DOHH2 (cell line): ENCODE data around the gene TFAM.

Source experiments
- H3F3A ChIP-seq: fragments of 200-600 bp; sonication (generic), shearing (Covaris generic); 2 replicates; pipeline ENCODE4 v1.6.0; 2016; ENCODE audit warnings: antibody characterized with exemption, mild to moderate bottlenecking; ENCODE audit not compliant: control insufficient read depth, insufficient read depth
- H3K27ac ChIP-seq: fragments of 200-600 bp; sonication (generic); 2 replicates; pipeline ENCODE4 v1.5.1; 2014; ENCODE audit warnings: low read depth, mild to moderate bottlenecking, low read length, moderate library complexity
- H3K27me3 ChIP-seq: fragments of 200-600 bp; sonication (generic); 2 replicates; pipeline ENCODE4 v1.6.1; 2014; ENCODE audit warnings: mild to moderate bottlenecking, low read length, mixed read lengths; ENCODE audit not compliant: control insufficient read depth
- H3K36me3 ChIP-seq: fragments of 200-600 bp; sonication (generic); 2 replicates; pipeline ENCODE4 v1.6.1; 2014; ENCODE audit warnings: mild to moderate bottlenecking, low read length, moderate library complexity, mixed read lengths; ENCODE audit not compliant: control insufficient read depth
- H3K4me1 ChIP-seq: fragments of 200-600 bp; sonication (generic); 2 replicates; pipeline ENCODE4 v1.6.1; 2014; ENCODE audit warnings: mild to moderate bottlenecking, low read length, mixed read lengths; ENCODE audit not compliant: control insufficient read depth
- H3K4me2 ChIP-seq: fragments of 200-600 bp; sonication (generic); 2 replicates; pipeline ENCODE4 v1.6.0; 2014; ENCODE audit warnings: mild to moderate bottlenecking, low read length, moderate library complexity
- H3K4me3 ChIP-seq: fragments of 200-600 bp; sonication (generic); 2 replicates; pipeline ENCODE4 v1.5.1; 2014; ENCODE audit warnings: mild to moderate bottlenecking, low read length, mixed read lengths
- H3K79me2 ChIP-seq: fragments of 200-600 bp; sonication (generic); 2 replicates; pipeline ENCODE4 v1.6.1; 2014; ENCODE audit warnings: mild to moderate bottlenecking, low read length, mixed read lengths; ENCODE audit not compliant: control insufficient read depth
- H3K9me2 ChIP-seq: fragments of 200-600 bp; sonication (generic); replicated peaks from 2 replicates; pipeline ENCODE4 v1.6.1; 2014; ENCODE audit warnings: mild to moderate bottlenecking, low read length, mixed read lengths; ENCODE audit not compliant: control insufficient read depth
- H3K9me3 ChIP-seq: fragments of 200-600 bp; sonication (generic); 2 replicates; pipeline ENCODE4 v1.6.1; 2014; ENCODE audit warnings: antibody characterized with exemption, low read length, mixed read lengths; ENCODE audit not compliant: control insufficient read depth, insufficient read depth
- H4K20me1 ChIP-seq: fragments of 200-600 bp; sonication (generic); 2 replicates; pipeline ENCODE4 v1.6.0; 2014; ENCODE audit warnings: low read depth, mild to moderate bottlenecking, antibody characterized with exemption, low read length, moderate library complexity; ENCODE audit not compliant: control insufficient read depth, insufficient read depth
- CTCF ChIP-seq: fragments of 200-600 bp; sonication (generic); IDR thresholded peaks from one replicate; pipeline ENCODE4 v1.5.1; 2014; ENCODE audit warnings: antibody characterized with exemption, mild to moderate bottlenecking, low read depth, low read length; ENCODE audit not compliant: poor library complexity, severe bottlenecking
- EZH2phosphoT487 ChIP-seq: fragments of 200-600 bp; sonication (generic); IDR thresholded peaks from 2 replicates; pipeline ENCODE4 v1.6.1; 2017; ENCODE audit warnings: borderline replicate concordance, mild to moderate bottlenecking, antibody characterized with exemption, low read length, moderate library complexity, mixed read lengths

The TFAM gene

GRCh38 chr10:58384999-58385783 lies at the start of gene TFAM:
TSS of gene TFAM (plus strand) at chr10:58385410. CDS start at chr10:58385548, 138 bp downstream.
- peaks cover 31% of the 10 kb centered on the region for H3K4me1 ChIP-seq
- no peaks in the 10 kb centered on the region; the same call in 1 of the 2 replicates for H3F3A ChIP-seq
- H3K27me3 ChIP-seq = no peaks in the 10 kb centered on the region
- H3K9me3 ChIP-seq = no peaks in the 10 kb centered on the region
- no peaks in the 10 kb centered on the region for H3K9me2 ChIP-seq
- H3K4me3 ChIP-seq = peak within 1 kb of the TSS; percentile 98
- peaks cover 54% of the 10 kb centered on the region for H3K79me2 ChIP-seq
- peaks cover 20% of the 10 kb centered on the region; the same call in 1 of the 2 replicates for H4K20me1 ChIP-seq
- peaks cover 49% of the 10 kb centered on the region for H3K36me3 ChIP-seq
- H3K4me2 ChIP-seq = peak within 1 kb of the TSS; percentile 85
- peak within 1 kb of the TSS; percentile 56 for H3K27ac ChIP-seq
- TF ChIP-seq EZH2phosphoT487 = no peak
- TF ChIP-seq CTCF = peak; percentile 58

GRCh38 chr10:58336242-58336641 lies 49.0 kb upstream of the TFAM start:
- H3K4me1 ChIP-seq = peaks cover 20% of the 10 kb centered on the region
- H3K9me3 ChIP-seq = no peaks in the 10 kb centered on the region
- peak overlapping the region; percentile 91 for H3K4me3 ChIP-seq
- peaks cover 7% of the 10 kb centered on the region; the same call in 1 of the 2 replicates for H4K20me1 ChIP-seq
- H3K79me2 ChIP-seq = peaks cover 55% of the 10 kb centered on the region
- TF ChIP-seq CTCF = no peak
- no peak for TF ChIP-seq EZH2phosphoT487
- no peaks in the 10 kb centered on the region for H3K36me3 ChIP-seq
- no peak overlapping the region for H3K27ac ChIP-seq
- H3K9me2 ChIP-seq = no peaks in the 10 kb centered on the region
- H3F3A ChIP-seq = no peaks in the 10 kb centered on the region
- H3K27me3 ChIP-seq = no peaks in the 10 kb centered on the region
- peak overlapping the region; percentile 81 for H3K4me2 ChIP-seq

- TF ChIP-seq CTCF (no peak), EZH2phosphoT487 (no peak)
- Histone ChIP-seq H3K36me3 (no peaks in the 10 kb centered on the region), H3K4me3 (no peak overlapping the region), H3K4me1 (peaks cover 6% of the 10 kb centered on the region), H3K9me3 (no peaks in the 10 kb centered on the region), H4K20me1 (no peaks in the 10 kb centered on the region), H3K27me3 (no peaks in the 10 kb centered on the region), H3K79me2 (peaks cover 62% of the 10 kb centered on the region), H3K9me2 (no peaks in the 10 kb centered on the region), H3K4me2 (no peak overlapping the region), H3K27ac (no peak overlapping the region), H3F3A (no peaks in the 10 kb centered on the region)
Measured at GRCh38 chr10:58341422-58341821, 43.8 kb upstream of the TFAM start.
